GM12878 (cell line): ENCODE results near the gene GLOD5. TPM values are rescaled to one million over a fixed set of nuclear protein-coding genes. Genes with fewer than 3 reads are reported as not detected.

Experiments used
- ATAC-seq: fragments of 200-7000 bp; cut with Tn5 transposase; 3 replicates; pipeline ENCODE4 v1.9.1; 2020; ENCODE audit warnings: mild to moderate bottlenecking, moderate library complexity
- BruUV-seq: library from RNA; stranded (reverse); fragments of 400-500 nt; replicated peaks from 2 replicates; lab custom pipeline; 2021; lab: Mats Ljungman, UMichigan
- CTCF ChIA-PET: fragments of 300-600 bp; sonication (Branson Sonifier 250); formaldehyde crosslinking; extraction: SDS; loops from one replicate; lab custom pipeline; 2021; ENCODE audit warnings: inconsistent platforms; lab: Yijun Ruan, JAX
- POLR2A ChIA-PET: fragments of 350-600 bp; formaldehyde crosslinking; extraction: SDS; loops from one replicate; lab custom pipeline; 2021; ENCODE audit warnings: inconsistent platforms; lab: Charles Lee
- RAD21 ChIA-PET: fragments of 300-600 bp; sonication (Branson Sonifier 250); formaldehyde crosslinking; loops from one replicate; lab custom pipeline; 2023; ENCODE audit warnings: antibody characterized with exemption; ENCODE audit not compliant: unreplicated experiment; lab: Charles Lee
- SMC1A ChIA-PET: fragments of 300-600 bp; sonication (Branson Sonifier 250); formaldehyde crosslinking; loops from one replicate; lab custom pipeline; 2023; ENCODE audit not compliant: unreplicated experiment, uncharacterized antibody; lab: Charles Lee
- DNase-seq: peaks from one replicate; pipeline ENCODE4 v3.0.0-alpha.2; 2011; ENCODE audit warnings: low read depth, low spot score
- FAIRE-seq: peaks from 3 replicates; lab custom pipeline; 2011; peaks lifted over from hg19 to GRCh38; lab: Jason Lieb, UNC
- H2AFZ ChIP-seq: 2 replicates; pipeline ENCODE4 v1.6.0; 2011; ENCODE audit warnings: low read depth, low read length, control low read depth; ENCODE audit not compliant: control insufficient read depth
- H3K27ac ChIP-seq: 2 replicates; pipeline ENCODE4 v1.5.1; 2011; ENCODE audit warnings: control low read depth; ENCODE audit not compliant: control insufficient read depth, insufficient read depth
- H3K27me3 ChIP-seq, 2 experiments: replicated peaks in 1 of 2; 2 replicates each; pipeline versions ENCODE4 v1.6.0 to v1.6.1; 2011; ENCODE audit warnings: low read length in 1 of 2; ENCODE audit not compliant: control insufficient read depth in 2 of 2, insufficient read depth in 2 of 2
- H3K36me3 ChIP-seq, 2 experiments: 2 replicates each; pipeline ENCODE4 v1.5.1; 2011; ENCODE audit warnings: low read length in 1 of 2; ENCODE audit not compliant: control insufficient read depth in 2 of 2, insufficient read depth in 2 of 2
- H3K4me1 ChIP-seq: 2 replicates; pipeline ENCODE4 v1.6.1; 2011; ENCODE audit warnings: mild to moderate bottlenecking, low read length, moderate library complexity, mixed read lengths; ENCODE audit not compliant: control insufficient read depth, insufficient read depth
- H3K4me2 ChIP-seq: 2 replicates; pipeline ENCODE4 v1.6.0; 2011; ENCODE audit warnings: control low read depth; ENCODE audit not compliant: control insufficient read depth, insufficient read depth
- H3K4me3 ChIP-seq: fragments of 200-600 bp; sonication (generic); 2 replicates; pipeline ENCODE4 v1.5.1; 2016
- H3K79me2 ChIP-seq: 2 replicates; pipeline ENCODE4 v1.6.0; 2011; ENCODE audit warnings: low read length; ENCODE audit not compliant: control insufficient read depth, insufficient read depth
- H3K9ac ChIP-seq: 2 replicates; pipeline ENCODE4 v1.8.0; 2011; ENCODE audit warnings: low read length, control low read depth, mixed read lengths; ENCODE audit not compliant: control insufficient read depth, insufficient read depth
- H3K9me3 ChIP-seq: replicated peaks from 3 replicates; pipeline ENCODE4 v1.5.1; 2011; ENCODE audit warnings: mild to moderate bottlenecking, low read length; ENCODE audit not compliant: control insufficient read depth, insufficient read depth
- H4K20me1 ChIP-seq: 2 replicates; pipeline ENCODE4 v1.6.0; 2011; ENCODE audit not compliant: control insufficient read depth, insufficient read depth
- PBX3 ChIP-seq: IDR thresholded peaks from 2 replicates; pipeline ENCODE4 v1.6.1; 2011; ENCODE audit warnings: mild to moderate bottlenecking, low read depth, low read length, moderate library complexity; ENCODE audit not compliant: insufficient replicate concordance
- TBL1XR1 ChIP-seq: IDR thresholded peaks from 2 replicates; pipeline ENCODE4 v1.6.1; 2012; ENCODE audit warnings: low read depth, low read length, improper control_type of control experiment
- ZNF622 ChIP-seq: fragments of 450-650 bp; IDR thresholded peaks from 2 replicates; pipeline ENCODE4 v1.6.1; 2017; ENCODE audit warnings: mild to moderate bottlenecking, inconsistent platforms
- WGBS: methylation state at CpG from one replicate; pipeline ENCODE4 v1.1.6; 2016; ENCODE audit warnings: low lambda C conversion rate; ENCODE audit not compliant: insufficient replicate concordance, insufficient coverage; ENCODE audit errors: missing lambda C conversion rate; 5-methylcytosine and 5-hydroxymethylcytosine counted together
- in situ Hi-C: fragments of 300-500 bp; cut with MboI; formaldehyde crosslinking; loops from 9 replicates; pipeline ENCODE4 v1.14.3; 2018; ENCODE audit warnings: mixed read lengths
- intact Hi-C: fragments of 100-400 bp; cut with micrococcal nuclease; formaldehyde crosslinking; loops from one replicate; pipeline ENCODE4 v1.14.2; 2022; ENCODE audit not compliant: unreplicated experiment
- polyA plus RNA-seq, 11 experiments: library from polyadenylated mRNA; depleted of rRNA in 4 of 11; unstranded in 6 of 11; stranded (reverse) in 5 of 11; fragments of >200 nt; fragmentation: Nextera tagmentation in 4 of 11; fragmentation: Illumina TruSeq in 1 of 11; extraction: Ambion mirVana in 4 of 11; extraction: Trizol in 1 of 11; gene quantifications; 1 replicate in 1 of 11; 2 replicates in 10 of 11; pipeline versions ENCODE4 v1.2.1 to v1.2.3, GENCODE V29; 2011 to 2016; ENCODE audit warnings: inconsistent platforms in 2 of 11, missing spikeins in 2 of 11, low read depth in 1 of 11
- total RNA-seq, 4 experiments: library from RNA; depleted of rRNA in 3 of 4; stranded (reverse); fragments of >200 nt in 3 of 4; fragmentation: Illumina TruSeq in 1 of 4; extraction: Trizol in 1 of 4; gene quantifications; 2 replicates each; pipeline versions ENCODE4 v1.2.1 to v1.2.3, GENCODE V29; 2013 to 2021

The GLOD5 gene
- total and polyA plus RNA-seq, 10 of the 15 experiments (the other 5 are each of a cell fraction or from before 2014, with no cell fraction given) = not detected

DNA sequence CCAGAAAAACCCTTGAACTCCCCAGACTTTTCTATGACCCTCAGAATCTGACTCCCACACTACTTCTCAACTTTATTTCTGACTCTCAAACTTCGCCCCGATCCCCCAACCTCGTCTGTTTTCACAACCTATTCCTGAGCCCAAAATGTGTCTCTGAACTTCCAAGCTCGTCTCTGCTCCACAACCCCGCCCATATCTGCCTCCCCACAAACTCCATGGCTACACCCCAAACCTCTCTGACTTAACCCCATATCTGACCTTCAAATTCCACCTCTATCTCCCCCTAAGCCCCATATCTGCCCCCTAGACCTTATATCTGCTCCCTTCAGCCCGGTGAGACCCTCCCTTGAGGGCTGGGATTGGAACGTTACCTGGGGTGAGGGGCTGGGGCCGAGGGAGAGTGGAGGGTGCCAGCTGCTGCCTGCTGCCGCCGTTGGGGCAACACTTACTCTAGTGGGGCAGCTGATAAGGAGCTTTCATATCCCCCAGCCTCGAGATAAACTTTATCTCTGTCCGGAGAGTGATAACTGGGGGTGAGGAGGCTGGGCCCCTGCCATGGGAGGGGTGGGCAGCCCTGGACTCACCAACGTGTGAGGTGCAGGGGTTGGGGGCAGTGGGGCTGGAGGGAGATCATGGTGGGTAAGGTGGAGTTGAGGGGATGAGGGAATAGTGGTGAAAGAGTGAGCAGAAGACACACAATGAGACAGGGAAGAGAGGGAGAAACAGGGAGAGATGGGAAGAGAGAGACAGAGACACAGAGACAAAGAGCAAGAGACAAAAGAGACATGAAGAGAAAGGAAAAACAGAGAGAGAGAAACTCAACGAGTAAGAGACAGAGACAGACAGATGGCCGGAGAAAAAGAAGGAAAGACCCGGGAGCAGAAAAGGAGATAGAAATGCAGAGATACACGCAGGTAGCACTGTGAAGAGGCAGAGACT is 26.2 kb downstream of the GLOD5 start:
- FAIRE-seq = no peak

More for the DNA sequence above, 26.2 kb downstream of the GLOD5 start:
- intact Hi-C loops = no loop called here
- no peaks in the 10 kb centered on the region for H3K36me3 ChIP-seq
- ATAC-seq = no peak
- TF ChIP-seq PBX3 (no peak), TBL1XR1 (no peak), ZNF622 (no peak)
- ChIA-PET CTCF (no interaction called here), POLR2A (no interaction called here), SMC1A (no interaction called here), RAD21 (no interaction called here)
- no peaks in the 10 kb centered on the region for H3K27me3 ChIP-seq
- H3K4me3 ChIP-seq = no peak overlapping the region
- no peak for DNase-seq
- no peaks in the 10 kb centered on the region for H3K4me1 ChIP-seq
- no peak overlapping the region for H3K4me2 ChIP-seq
- in situ Hi-C loops = no loop called here
- no peaks in the 10 kb centered on the region for H3K9me3 ChIP-seq
- WGBS = 17% methylated on average over 16 of the region's 17 CpGs
- no peak overlapping the region for H3K27ac ChIP-seq
- no peak overlapping the region for H2AFZ ChIP-seq
- H3K9ac ChIP-seq = no peak overlapping the region
- no TSS peak for BruUV-seq
- no peaks in the 10 kb centered on the region for H3K79me2 ChIP-seq
- no peaks in the 10 kb centered on the region for H4K20me1 ChIP-seq
